DMS79 treated with DMSO at 0.1 percent for 48 hours (cell line): ENCODE measurements around the gene COL13A1.
A peak's percentile ranks its signal among the peaks of the same experiment; 100 is the strongest.

Experiments
- DNase-seq: peaks from one replicate; lab custom pipeline; 2025; lab: John Stamatoyannopoulos, UW

The COL13A1 gene

DNA sequence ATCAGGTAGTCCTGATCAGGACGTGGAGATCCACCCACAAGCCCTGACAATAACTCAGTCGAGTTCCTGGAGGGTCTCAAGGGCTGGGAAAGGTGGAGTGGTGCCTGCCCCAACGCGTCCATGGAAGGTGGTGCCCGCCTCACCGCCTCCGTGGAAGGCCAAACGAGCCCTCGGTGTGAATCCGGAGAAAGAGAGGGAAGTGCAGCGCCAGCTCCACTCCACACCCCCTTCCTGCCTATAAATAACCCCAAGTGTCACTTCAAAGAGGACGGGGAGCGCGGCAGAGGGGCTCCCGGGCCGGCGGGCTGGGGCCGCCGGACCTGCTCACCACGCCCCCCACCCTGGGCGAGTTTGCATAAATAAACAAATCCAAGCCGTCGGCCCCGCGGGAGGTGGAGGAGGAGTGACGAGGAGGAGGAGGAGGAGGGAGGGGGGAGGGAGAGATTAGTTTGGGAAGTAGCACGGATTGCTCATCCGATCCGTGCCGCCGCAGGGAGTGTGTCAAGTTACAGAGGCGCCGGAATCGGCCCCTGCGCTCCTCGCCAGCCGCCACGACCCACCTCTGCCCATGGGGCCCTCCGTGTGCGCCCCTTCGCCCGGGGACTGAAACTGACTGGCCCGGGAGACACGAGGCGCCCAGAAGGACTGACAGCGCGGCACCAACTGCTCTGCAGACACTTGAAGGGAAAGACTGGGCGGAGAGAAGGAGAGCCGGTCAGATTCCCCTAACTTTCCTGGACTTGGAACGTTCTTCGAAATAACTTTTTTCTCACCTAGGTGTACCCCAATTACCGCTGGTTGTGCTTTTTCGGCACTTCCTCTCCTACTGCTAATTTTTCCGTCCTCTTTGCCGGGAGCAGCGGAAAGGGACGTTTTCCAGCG, at the start of gene COL13A1:
TSS of gene COL13A1 (plus strand) at position 473 of the 882 bp plus-strand sequence. CDS start 518 bp downstream, outside the sequence.
- peak; percentile 19 for DNase-seq

DNA sequence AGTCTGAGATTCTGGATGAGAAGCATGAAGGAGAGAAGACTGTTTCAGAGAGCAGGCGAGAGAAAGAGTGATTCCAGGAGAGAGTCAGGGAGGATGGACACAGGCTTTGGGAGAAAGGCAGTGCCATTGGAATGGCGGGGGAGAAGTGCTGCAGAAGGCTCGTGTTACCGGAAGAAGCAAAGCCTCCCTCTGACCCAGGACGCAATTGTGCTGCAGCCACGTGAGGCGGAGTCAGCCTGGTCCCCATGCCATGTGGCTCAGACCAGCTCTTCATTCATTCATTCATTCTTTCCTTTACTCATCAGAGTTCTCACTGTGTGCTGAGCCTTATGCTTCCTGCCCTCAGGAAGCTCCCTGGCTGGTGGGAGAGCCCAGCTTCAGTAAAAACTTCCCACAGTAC, 49.2 kb upstream of the COL13A1 start:
- DNase-seq, result no peak

DNA sequence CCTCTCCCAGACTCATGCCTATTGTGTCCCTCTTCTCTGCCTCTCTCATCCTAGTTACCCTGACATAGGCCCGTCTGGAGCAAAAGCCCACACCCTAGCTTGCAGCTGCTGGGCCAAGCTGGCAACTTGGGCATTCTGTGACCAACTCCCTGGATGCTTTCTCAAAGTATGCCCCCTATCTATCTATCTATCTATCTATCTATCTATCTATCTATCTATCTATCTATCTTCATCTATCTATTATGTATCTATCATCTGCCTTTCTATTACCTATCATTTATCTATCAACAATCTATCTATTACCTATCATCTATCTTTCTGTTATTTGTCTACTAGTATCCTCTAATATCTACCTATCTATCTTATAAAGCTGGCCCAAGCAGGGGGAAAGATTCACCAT, 45.4 kb upstream of the COL13A1 start:
- no peak for DNase-seq

DNA sequence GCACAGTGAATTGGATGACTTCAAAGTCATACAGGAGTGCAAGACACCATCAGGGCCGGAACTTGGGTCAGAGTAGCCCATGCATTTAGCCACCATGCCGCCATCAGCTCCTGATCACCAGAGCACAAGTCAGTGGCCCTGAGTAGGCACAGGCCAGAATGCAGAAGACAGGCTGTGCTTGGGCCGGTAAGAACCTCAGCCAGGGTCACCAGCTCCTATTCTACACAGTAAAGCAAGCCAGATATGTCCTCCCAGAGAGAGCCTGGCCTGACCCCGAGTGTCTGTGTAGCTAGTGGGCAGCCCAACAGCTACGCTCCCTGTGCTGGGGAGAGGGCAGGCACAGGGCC, 44.5 kb upstream of the COL13A1 start:
- no peak for DNase-seq

DNA sequence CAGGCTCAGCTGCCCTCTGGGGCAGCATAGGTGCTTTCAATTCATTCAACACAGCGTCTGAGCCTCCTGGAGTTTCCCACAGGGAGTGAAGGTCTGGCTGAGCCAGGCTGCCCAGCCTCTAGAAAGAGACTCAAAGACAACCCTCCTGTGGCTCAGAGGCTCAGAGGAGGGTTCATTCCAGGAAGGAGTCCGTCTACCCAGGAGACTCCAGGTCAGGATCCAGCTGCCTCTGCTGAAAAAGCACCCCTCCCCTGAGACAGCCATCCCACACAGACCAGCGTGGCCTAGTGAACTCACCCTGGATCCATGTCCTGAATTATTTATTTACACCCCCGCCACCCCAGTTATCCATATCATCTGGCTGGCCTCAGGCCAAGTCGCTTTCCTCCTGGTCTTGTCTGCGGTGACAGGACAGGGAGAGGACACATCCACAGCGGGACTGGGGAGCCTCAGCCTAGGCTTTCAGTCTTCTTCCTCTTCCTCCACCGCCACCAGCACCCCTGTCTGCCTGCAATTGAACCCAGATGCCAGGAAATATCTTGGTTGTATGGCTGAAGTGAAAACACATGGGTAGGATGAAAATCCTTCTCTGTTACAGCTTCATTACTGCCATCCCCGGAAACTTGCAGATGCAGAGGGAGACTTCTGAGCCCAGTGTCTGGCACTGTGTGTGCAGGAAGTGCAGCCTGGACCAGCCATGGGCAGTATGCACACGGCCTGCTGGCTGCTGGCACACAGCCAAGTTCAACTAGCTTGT, 44.0 kb upstream of the COL13A1 start:
- peak; percentile 11 for DNase-seq

DNA sequence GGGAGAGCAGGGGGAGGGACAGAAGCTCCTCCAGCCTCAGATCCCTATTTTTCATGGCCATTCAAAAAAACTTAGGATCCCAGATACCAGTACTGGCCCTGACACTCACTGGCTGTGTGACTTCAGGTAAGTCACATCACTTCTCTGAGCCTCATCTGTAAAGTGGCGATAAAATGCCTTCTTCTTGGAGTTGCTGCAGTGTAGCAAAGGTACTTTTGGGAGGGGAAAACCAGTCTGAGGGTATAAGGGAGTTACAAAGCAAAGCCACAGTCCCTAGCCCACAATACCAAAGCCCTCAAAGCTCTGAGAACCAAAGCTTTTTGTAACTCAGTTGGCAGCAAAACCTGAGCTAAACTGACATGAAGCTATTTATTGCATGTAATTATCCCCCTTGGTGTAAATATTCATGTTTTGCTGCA, 43.4 kb upstream of the COL13A1 start:
- no peak for DNase-seq

DNA sequence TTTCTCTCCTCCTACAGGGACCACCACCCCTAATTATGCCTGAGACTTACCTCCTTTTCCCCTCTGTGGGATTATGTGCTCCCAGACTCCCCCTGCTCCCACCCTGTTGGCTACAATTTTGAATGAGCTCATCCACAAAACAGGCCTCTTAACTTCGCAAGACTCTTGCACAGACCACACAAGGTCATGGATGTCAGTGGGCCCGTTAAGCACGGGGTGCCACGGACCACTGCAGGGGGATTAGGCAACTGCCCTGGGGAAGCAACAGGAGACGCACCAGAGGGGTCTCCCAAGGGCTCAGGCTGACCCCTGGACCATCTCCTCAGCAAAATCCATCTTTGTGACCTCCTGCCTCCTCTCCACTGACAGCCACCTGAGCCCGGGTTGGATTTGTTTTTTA, 42.1 kb upstream of the COL13A1 start:
- DNase-seq, result no peak

DNA sequence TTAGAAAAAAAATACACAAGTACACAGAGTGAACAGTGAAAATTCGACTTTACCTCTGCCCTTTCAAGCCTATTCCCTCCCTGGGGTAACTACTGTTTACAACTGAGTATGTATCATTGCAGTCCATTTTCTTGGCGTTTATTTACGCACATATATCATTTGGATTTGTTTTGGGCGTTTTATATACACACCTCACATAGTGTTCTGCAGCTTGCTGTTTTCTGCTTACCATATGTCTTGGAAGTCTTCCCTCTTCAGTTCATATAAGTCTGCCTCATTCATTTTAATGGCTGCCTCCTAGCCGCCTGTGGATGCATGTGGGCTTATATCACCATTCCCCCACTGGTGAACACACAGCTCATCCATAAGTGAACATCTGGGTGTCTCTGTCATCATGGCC, 41.6 kb upstream of the COL13A1 start:
- no peak for DNase-seq

DNA sequence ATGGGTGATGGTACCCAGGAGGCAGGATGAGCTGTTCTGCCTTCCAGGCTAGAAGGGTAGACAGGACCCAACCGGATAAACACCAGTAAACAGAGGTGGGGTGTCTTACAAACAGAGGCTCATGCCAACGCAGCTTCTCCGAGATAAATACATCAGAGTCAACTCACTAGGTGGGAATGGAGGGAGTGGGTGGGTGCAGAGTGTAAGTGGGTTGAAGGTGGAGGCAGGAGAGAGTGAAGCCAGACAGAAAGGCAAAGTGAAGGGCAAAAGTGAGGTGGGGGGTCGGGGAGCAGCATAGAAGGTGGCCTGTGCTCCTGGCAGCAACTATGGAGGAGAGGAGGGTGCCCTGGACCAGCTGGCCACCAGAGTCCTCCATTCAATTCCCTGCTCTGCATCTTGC, 40.4 kb upstream of the COL13A1 start:
- no peak for DNase-seq

DNA sequence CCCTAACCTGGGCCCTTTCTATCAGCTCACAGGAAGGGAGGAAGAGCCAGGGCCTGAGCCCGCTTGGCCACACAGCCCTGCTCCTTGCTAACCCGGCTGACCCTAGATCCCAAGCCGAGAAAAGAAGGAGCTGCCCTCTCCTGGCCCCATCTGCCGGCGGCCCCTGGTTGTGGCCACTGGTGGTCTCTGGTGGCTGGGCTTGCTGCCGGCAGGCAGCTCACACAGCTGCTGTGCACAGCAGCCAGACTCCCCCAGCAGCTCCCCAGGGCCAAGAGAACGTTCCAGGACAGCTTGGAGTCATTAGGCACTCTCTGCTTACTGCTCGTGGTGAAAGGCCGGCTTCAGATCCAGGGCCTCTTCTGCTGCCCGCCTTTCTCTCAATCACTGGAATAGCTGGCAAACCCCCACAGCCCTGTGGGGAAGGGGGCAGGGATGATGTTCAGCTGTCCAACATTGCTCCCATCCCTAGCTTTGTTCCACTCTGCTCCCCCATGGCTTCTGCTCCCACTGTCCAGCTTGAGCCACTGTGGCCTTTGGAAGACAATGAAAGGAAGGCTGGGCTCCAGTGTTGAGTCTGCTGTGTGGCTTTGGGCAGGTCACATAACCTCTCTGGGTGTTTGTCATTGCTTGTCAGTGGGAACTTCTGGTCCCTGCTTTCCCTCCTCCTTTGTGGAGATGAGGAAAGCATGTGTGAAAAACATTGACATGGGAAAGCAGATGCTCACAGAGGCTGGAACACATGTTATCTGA, 35.4 kb upstream of the COL13A1 start:
- no peak for DNase-seq

DNA sequence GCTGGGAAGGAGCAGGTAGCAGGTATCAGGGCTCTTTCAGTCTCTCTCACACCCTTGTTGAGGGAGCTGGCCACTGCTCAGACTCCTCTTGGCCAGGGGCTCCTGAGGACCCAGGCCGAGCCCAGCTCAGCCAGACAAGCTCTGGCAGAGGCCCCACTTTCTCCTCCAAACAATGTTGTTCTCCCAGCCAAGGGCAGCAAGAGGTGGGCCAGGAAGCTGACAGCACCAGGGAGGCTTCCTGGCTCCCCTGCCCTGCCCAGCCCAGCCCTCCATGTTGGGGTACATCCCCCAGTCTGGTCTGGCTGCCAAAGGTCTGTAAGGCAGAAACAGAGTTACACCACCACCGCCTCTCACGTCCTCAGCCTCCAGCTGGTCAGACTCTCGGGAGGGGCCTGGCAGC, 33.9 kb upstream of the COL13A1 start:
- no peak for DNase-seq

DNA sequence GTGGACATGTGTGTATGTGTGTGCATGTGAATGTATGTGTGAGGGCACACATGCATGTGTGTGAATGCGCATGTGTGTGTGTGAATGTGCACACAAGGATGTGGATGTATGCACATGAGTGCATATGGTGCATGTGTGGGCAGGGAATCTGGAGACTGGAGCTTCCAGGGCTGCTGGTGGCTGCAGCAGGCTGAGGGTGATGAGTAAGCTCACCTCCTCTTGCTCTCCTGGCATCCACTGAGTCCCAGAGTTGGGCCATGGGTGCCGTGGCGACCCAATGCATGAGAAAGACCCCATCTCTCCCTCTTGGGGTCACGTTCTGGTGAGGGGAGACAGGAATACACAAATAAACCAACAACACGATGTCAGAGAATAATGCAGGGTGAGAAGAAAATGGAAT, 33.3 kb upstream of the COL13A1 start:
- DNase-seq, result no peak

DNA sequence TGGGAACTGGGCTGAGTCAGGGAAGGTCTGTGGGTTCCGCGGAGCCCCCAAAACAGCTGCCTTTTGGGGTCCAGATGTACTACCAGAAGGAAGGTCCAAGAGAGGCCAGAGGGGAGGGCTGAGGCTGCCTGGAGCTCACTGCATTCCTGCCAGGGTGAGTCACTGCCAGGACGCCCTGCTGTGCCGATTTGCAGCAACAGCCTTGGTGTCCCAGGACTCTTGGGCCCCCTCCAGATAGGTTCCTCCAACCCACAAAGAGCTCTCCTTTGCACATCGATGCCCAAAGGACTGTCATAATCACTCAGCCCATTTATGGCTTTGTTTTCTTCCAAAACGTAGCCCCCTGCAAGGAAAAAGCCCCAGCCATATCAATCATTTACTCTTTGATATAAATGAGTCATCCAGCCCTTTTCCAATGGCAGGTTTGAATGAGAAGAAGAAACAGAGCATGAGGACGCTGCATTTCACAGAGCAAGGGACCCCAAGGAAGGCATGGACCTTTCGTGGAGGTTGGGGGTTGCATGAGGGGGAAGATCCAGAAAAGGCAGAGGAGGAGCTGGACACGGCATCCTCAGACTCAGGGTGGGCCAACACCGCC, 32.2 kb upstream of the COL13A1 start:
- no peak for DNase-seq

DNA sequence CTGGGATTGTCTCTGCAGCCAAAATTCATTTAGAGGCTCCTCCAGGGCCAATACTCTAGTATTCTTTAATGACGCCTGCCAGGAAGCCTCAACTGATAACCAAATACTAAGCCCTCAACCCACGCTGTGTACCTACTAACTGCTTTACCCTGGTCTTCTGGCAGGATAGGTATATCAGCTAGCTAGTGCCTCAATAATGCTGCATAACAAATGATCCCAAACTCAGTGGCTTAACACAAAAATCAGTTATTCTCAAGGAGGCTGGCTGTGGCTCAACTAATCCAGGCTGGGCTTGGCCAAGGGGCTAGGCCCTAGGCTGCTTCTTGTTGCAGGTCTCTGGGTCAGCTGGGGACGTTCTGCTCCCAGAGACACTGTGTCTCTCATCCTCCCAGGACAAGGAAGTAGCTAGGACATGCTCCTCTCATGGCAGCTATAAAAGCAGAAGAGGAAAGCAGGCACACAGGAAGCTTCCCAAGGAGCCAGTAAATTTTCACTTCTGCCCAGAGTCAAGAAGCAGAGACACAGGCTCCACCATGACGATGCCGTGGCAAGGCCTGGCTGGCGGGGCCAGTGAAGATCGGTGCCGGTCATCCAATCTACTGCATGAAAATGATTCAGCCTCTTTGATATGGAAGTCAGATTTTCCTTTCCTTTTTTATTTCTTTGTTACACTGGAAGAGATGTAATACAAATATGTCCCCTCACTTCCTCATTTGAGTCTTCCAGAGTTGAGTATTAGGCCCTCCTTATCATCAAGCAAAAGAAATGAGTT, 28.6 kb upstream of the COL13A1 start:
- no peak for DNase-seq

DNA sequence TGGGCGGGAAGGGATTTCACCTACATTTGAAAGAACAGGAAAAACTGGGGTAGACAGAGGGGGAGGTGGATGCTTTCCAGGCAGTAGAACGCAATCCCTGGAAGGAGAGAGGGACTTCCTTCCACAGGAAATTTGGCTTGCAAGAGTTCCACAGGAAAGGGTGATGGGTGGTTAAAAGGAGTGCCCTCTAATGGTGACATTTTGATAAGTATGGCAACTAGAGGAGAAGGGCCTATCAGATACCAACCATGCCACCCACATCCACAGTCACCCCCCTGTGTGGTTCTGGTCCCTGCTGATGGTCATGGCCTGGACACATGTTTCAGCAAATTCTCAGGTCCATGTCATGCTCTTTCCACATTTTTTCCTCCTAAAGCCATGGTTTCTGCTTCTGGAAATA, 27.1 kb upstream of the COL13A1 start:
- no peak for DNase-seq

DNA sequence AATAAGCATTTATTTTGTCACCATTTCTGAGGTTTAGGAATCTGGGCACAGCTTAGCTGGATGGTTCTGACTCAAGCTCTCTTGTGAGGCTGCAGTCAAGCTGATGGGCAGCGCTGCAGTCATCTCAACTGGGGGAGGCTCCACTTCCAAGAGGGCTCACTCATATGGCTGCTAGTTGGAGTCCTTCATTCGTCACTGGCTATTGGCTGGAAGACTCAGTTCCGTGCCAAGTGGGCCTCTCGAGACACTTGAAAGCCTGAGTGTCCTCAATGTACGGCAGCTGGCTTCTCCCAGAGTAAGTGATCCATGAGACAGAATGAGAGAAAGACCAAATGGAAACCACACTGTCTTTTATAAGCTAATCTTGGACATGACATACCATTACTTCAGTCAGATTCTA, 21.6 kb upstream of the COL13A1 start:
- DNase-seq, result peak; percentile 86

DNA sequence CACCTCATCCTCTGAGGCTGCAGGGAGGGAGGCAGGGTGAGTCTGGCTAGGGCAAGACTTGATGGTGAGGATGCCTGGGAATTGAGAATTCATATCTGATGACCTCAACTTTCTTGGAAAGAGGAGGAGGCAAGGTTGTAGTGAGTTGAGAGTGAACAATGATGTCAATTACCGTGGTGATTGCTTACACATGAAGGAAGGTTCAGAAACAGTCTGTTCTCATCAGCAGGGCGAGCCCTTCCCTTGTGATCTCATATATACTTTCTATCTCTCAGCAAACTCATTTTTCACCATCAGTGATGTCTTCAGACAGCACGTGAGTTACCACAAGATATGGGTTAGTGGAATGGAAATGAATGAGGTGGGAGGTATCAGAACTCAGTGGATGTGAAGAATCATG, 20.1 kb upstream of the COL13A1 start:
- no peak for DNase-seq

DNA sequence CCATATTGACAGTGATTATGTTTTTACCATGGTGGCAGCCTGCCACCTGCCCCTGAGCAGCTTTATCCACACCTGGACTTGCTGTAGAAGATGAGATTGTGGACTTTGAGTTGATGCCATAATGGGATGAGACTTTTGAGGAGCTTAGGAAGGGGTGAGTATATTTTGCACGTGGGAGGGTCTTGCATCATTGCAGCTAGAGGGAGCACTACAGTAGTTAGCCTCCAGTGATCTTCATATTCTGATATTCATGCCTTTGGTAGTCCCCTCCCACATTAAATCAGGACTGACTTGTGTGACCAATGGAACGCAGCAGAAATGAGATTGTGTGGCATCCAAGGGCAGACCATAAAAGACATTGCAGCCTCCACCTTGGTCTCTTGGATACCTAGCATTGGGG, 18.2 kb upstream of the COL13A1 start:
- no peak for DNase-seq

DNA sequence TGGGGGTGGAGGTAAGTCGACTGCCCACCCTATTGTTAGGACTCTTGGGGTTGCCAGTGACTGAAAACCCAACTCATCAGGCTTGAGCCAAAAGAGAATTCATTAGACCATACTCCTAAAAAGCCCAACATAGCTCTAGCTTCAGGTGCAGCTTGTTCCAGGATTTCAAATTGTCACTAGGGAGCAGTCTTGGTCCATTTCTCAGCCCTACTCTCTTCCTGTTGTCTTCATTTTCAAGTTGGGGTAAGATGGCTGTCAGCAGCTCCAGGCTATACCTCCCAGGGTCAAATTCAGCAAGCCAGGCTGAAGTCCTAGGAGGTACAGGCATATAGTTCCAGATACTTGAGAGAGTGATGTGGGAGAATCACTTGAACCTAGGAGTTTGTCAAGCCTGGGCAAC, 14.9 kb upstream of the COL13A1 start:
- no peak for DNase-seq

DNA sequence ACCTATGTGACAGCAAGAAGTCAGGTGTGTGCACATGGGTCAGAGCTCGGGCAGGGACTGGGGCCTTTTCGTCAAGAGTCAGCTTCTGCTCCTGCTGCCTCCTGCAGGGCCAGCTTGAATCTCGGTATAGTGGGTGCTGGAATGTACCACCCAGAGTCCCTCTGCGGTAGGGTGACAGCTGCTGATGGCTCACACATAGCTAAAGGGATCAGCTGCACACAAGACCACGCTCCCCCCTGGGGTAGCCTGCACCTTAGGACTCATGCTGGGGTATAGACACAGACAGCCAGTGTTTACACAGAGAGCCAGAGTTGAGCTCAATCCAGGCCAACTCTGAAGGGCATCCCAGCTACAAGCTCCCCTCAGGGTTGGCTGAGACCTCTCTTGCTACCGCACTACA, 14.0 kb upstream of the COL13A1 start:
- no peak for DNase-seq

DNA sequence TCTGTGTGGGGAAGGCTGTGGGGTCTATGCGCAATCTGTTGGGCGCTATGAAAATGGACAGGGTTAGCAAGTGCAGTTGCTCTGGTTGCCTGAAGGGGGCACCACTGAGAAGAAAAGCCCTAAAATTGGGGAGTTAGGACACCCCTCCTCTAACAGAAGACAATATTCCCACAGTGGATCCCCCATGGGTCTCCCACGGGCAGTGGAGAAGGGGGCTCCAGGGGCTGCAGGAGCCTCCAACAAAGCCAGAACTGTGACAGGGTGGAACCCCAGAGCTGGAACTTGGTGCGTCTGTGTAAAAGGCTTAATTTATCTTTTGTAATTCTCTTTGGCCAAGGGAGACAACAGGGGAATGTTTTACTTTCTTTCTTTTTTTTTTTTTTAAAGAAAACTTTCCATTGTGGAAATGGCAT, 12.5 kb upstream of the COL13A1 start:
- no peak for DNase-seq

DNA sequence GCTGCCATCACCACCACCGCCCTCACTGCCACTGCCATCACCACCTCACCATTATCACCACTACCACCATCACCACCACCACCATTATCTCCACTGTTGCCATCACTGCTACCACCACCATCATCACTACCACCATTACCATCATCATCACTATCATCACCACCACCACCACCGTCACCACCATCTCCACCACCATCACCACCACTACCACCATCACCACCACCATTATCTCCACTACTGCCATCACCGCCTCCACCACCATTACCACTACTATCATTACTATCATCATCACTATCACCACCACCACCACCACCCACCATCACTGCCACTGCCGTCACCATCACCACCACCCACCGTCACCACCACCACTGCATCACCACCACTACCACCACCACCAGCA, 9.9 kb upstream of the COL13A1 start:
- DNase-seq, result no peak
